Body of pancreas (tissue), 4 donors: ENCODE data around the gene GJB3. TPM values are rescaled to one million over a fixed set of nuclear protein-coding genes. Genes with fewer than 3 reads are reported as not detected.

Experiments used
- ATAC-seq: fragments of 150-250 bp; one replicate; pipeline ENCODE4 v1.9.1; 2016
- DNase-seq, 4 donors: peaks; one replicate each; pipeline ENCODE4 v3.0.0-alpha.2; 2019
- H3K27ac ChIP-seq, 4 donors: fragments of 200-600 bp; sonication (generic); 1 replicate in 3 of 4; 2 replicates in 1 of 4; pipeline versions ENCODE4 v1.5.1 to v1.6.1; 2016 to 2019; ENCODE audit warnings: mild to moderate bottlenecking in 1 of 4, mixed read lengths in 1 of 4, moderate library complexity in 1 of 4
- H3K27me3 ChIP-seq, 2 donors: fragments of 200-600 bp; sonication (generic); one replicate each; pipeline ENCODE4 v1.6.0; 2016; ENCODE audit warnings: mild to moderate bottlenecking in 1 of 2
- H3K36me3 ChIP-seq, 2 donors: fragments of 200-600 bp; sonication (generic); replicated peaks in 1 of 2; 2 replicates each; pipeline ENCODE4 v1.5.1; 2016; ENCODE audit warnings: low read depth in 2 of 2; ENCODE audit not compliant: insufficient read depth in 1 of 2
- H3K4me1 ChIP-seq: fragments of 200-600 bp; sonication (generic); one replicate; pipeline ENCODE4 v1.6.0; 2016
- H3K4me3 ChIP-seq, 2 donors: fragments of 200-600 bp; sonication (generic); 1 replicate in 1 of 2; 2 replicates in 1 of 2; pipeline ENCODE4 v1.5.1; 2016 to 2019
- H3K9me3 ChIP-seq, 3 donors: fragments of 200-600 bp; sonication (generic); 1 replicate in 2 of 3; 2 replicates in 1 of 3; pipeline ENCODE4 v1.5.1; 2016
- CTCF ChIP-seq, 7 experiments: fragments of 450-650 bp in 4 of 7; fragments of 200-600 bp in 3 of 7; sonication (generic) in 3 of 7; IDR thresholded peaks; one replicate each; pipeline ENCODE4 v1.5.1; 2016 to 2019; ENCODE audit warnings: antibody characterized with exemption in 7 of 7
- POLR2A ChIP-seq, 3 donors: fragments of 450-650 bp; IDR thresholded peaks; one replicate each; pipeline ENCODE4 v1.6.1; 2016; ENCODE audit warnings: antibody characterized with exemption in 3 of 3, mild to moderate bottlenecking in 2 of 3
- WGBS, 2 donors: methylation state at CpG; one replicate each; pipeline ENCODE4 v1.1.5; 2017; 5-methylcytosine and 5-hydroxymethylcytosine counted together
- intact Hi-C: fragments of 100-400 bp; cut with DNase I; formaldehyde crosslinking; loops from one replicate; pipeline ENCODE4 v1.15.1; 2023
- total RNA-seq, 2 donors: library from RNA; depleted of rRNA; stranded (reverse); fragments of >200 nt; gene quantifications; one replicate each; pipeline ENCODE4 v1.1.0, GENCODE V29; 2016

GJB3 gene
- total RNA-seq, 2 donors from 2014 or later = 0.52 TPM; not detected in 1

- intact Hi-C loops = no loop called here
- no peak for TF ChIP-seq POLR2A (IDR thresholded peaks at IDR 0.05)
- TF ChIP-seq CTCF (IDR thresholded peaks at IDR 0.05) = no peak
- Histone ChIP-seq H3K9me3 (no peaks in the 10 kb centered on the region), H3K27ac (no peak overlapping the region), H3K4me3 (no peak overlapping the region), H3K36me3 (no peaks in the 10 kb centered on the region), H3K4me1 (no peaks in the 10 kb centered on the region), H3K27me3 (no peaks in the 10 kb centered on the region)
- DNase-seq = no peak
- ATAC-seq = no peak
- WGBS, 2 donors = 86 to 91% methylated on average over 3 to 5 of the region's 5 CpGs
These were observed 30.4 kb upstream of the GJB3 start for GRCh38 chr1:34750610-34751009.

- TF ChIP-seq CTCF (IDR thresholded peaks at IDR 0.05) (no peak), POLR2A (IDR thresholded peaks at IDR 0.05) (no peak)
- ATAC-seq (no peak), DNase-seq (no peak)
- Histone ChIP-seq H3K9me3 (no peaks in the 10 kb centered on the region), H3K4me3 (no peak overlapping the region), H3K4me1 (no peaks in the 10 kb centered on the region), H3K27ac (no peak overlapping the region), H3K27me3 (no peaks in the 10 kb centered on the region), H3K36me3 (no peaks in the 10 kb centered on the region)
- intact Hi-C loops = no loop called here
- WGBS, 2 donors = 84 to 87% methylated on average over 3 of the region's 3 CpGs
These were observed 27.9 kb upstream of the GJB3 start for GRCh38 chr1:34753163-34753562.

GRCh38 chr1:34754964-34755637 lies 25.9 kb upstream of the GJB3 start, which contains the start of gene GJB5:
GJB5 (plus strand) TSS chr1:34755047; CDS start chr1:34757331, 2,284 bp downstream.
- H3K27me3 ChIP-seq = no peaks in the 10 kb centered on the region
- H3K4me1 ChIP-seq = no peaks in the 10 kb centered on the region
- no peak within 1 kb of the TSS for H3K4me3 ChIP-seq
- no peaks in the 10 kb centered on the region for H3K36me3 ChIP-seq
- DNase-seq (no peak), ATAC-seq (no peak)
- TF ChIP-seq POLR2A (IDR thresholded peaks at IDR 0.05) (no peak), CTCF (IDR thresholded peaks at IDR 0.05) (no peak)
- H3K9me3 ChIP-seq = no peaks in the 10 kb centered on the region
- intact Hi-C loops = no loop called here
- H3K27ac ChIP-seq = no peak within 1 kb of the TSS
- WGBS, 2 donors = 62 to 70% methylated on average over 7 to 12 of the region's 13 CpGs

GRCh38 chr1:34755961-34756360 lies 25.1 kb upstream of the GJB3 start:
- Histone ChIP-seq H3K4me1 (no peaks in the 10 kb centered on the region), H3K4me3 (no peak overlapping the region), H3K9me3 (no peaks in the 10 kb centered on the region), H3K27me3 (no peaks in the 10 kb centered on the region), H3K27ac (no peak overlapping the region), H3K36me3 (no peaks in the 10 kb centered on the region)
- WGBS, 2 donors = 84 to 90% methylated on average over 6 of the region's 6 CpGs
- TF ChIP-seq CTCF (IDR thresholded peaks at IDR 0.05) (no peak), POLR2A (IDR thresholded peaks at IDR 0.05) (no peak)
- ATAC-seq (no peak), DNase-seq (no peak)
- intact Hi-C loops = no loop called here

- ATAC-seq (no peak), DNase-seq (no peak)
- intact Hi-C loops = no loop called here
- no peak for TF ChIP-seq CTCF (IDR thresholded peaks at IDR 0.05)
- TF ChIP-seq POLR2A (IDR thresholded peaks at IDR 0.05) = no peak
- Histone ChIP-seq H3K4me1 (no peaks in the 10 kb centered on the region), H3K27me3 (no peaks in the 10 kb centered on the region), H3K4me3 (no peak overlapping the region), H3K36me3 (no peaks in the 10 kb centered on the region), H3K27ac (no peak overlapping the region), H3K9me3 (no peaks in the 10 kb centered on the region)
- 86 to 91% methylated on average over 19 to 21 of the region's 21 CpGs for WGBS, 2 donors
These were observed 23.6 kb upstream of the GJB3 start for GRCh38 chr1:34757386-34757785.
